Endothelial cell of umbilical vein (primary cell): ENCODE data around the gene TSPAN4. TPM values are rescaled to one million over a fixed set of nuclear protein-coding genes. Genes with fewer than 3 reads are reported as not detected.

ENCODE experiments used
- BruUV-seq: library from RNA; stranded (reverse); fragments of 400-500 nt; replicated peaks from 2 replicates; lab custom pipeline; 2021; lab: Mats Ljungman, UMichigan
- CTCF ChIA-PET: fragments of 300-600, 350-600 bp; sonication (Branson Sonifier 250); formaldehyde crosslinking; loops from one replicate; lab custom pipeline; 2021; ENCODE audit warnings: antibody characterized with exemption, inconsistent platforms; lab: Charles Lee
- POLR2A ChIA-PET: fragments of 300-600, 350-600 bp; sonication (Branson Sonifier 250); formaldehyde crosslinking; loops from one replicate; lab custom pipeline; 2021; ENCODE audit warnings: antibody characterized with exemption, inconsistent platforms; lab: Charles Lee
- DNase-seq: peaks from one replicate; pipeline ENCODE4 v3.0.0-alpha.2; 2011; ENCODE audit warnings: low read depth, low spot score
- FAIRE-seq: peaks from 2 replicates; lab custom pipeline; 2011; peaks lifted over from hg19 to GRCh38; lab: Jason Lieb, UNC
- H2AFZ ChIP-seq: 2 replicates; pipeline ENCODE4 v1.6.0; 2012; ENCODE audit warnings: low read depth, low read length, control low read depth, inconsistent platforms
- H3K27ac ChIP-seq: 2 replicates; pipeline ENCODE4 v1.5.1; 2011; ENCODE audit warnings: low read depth, mild to moderate bottlenecking, control low read depth, low read length, moderate library complexity; ENCODE audit not compliant: insufficient read depth
- H3K27me3 ChIP-seq, 2 experiments: 2 replicates each; pipeline versions ENCODE4 v1.6.0 to v1.6.1; 2011; ENCODE audit warnings: low read length in 2 of 2, mixed read lengths in 1 of 2; ENCODE audit not compliant: control insufficient read depth in 2 of 2, insufficient read depth in 2 of 2
- H3K36me3 ChIP-seq, 2 experiments: 2 replicates in 1 of 2; 3 replicates in 1 of 2; pipeline ENCODE4 v1.5.1; 2011; ENCODE audit warnings: low read length in 2 of 2, mild to moderate bottlenecking in 1 of 2, moderate library complexity in 1 of 2; ENCODE audit not compliant: control insufficient read depth in 2 of 2, insufficient read depth in 2 of 2; ENCODE audit errors: extremely low read depth in 1 of 2
- H3K4me1 ChIP-seq: 3 replicates; pipeline ENCODE4 v1.5.1; 2011; ENCODE audit warnings: mild to moderate bottlenecking, low read length; ENCODE audit not compliant: control insufficient read depth, insufficient read depth; ENCODE audit errors: extremely low read depth
- H3K4me2 ChIP-seq: 2 replicates; pipeline ENCODE4 v1.6.1; 2011; ENCODE audit warnings: low read length, control low read depth, mixed read lengths; ENCODE audit not compliant: insufficient read depth
- H3K4me3 ChIP-seq, 3 experiments: fragments of 200-600 bp in 1 of 3; sonication (generic), shearing (Covaris generic) in 1 of 3; replicated peaks in 1 of 3; 2 replicates each; pipeline ENCODE4 v1.5.1; 2011 to 2016; ENCODE audit warnings: control low read depth in 3 of 3, low read length in 3 of 3, mild to moderate bottlenecking in 2 of 3, inconsistent platforms in 1 of 3, low read depth in 1 of 3, moderate library complexity in 1 of 3; ENCODE audit not compliant: insufficient read depth in 1 of 3
- H3K79me2 ChIP-seq: 2 replicates; pipeline ENCODE4 v1.6.0; 2012; ENCODE audit warnings: low read length, inconsistent platforms; ENCODE audit not compliant: control insufficient read depth, insufficient read depth
- H3K9ac ChIP-seq: replicated peaks from 2 replicates; pipeline ENCODE3; 2011; ENCODE audit warnings: low read length, control low read depth; ENCODE audit not compliant: insufficient read depth; ENCODE audit errors: extremely low read depth
- H3K9me1 ChIP-seq: replicated peaks from 3 replicates; pipeline ENCODE4 v1.6.0; 2011; ENCODE audit warnings: mild to moderate bottlenecking, low read length; ENCODE audit not compliant: control insufficient read depth, insufficient read depth; ENCODE audit errors: extremely low read depth
- H3K9me3 ChIP-seq: replicated peaks from 2 replicates; pipeline ENCODE4 v1.5.1; 2012; ENCODE audit warnings: low read length, inconsistent platforms; ENCODE audit not compliant: control insufficient read depth, insufficient read depth
- H4K20me1 ChIP-seq: replicated peaks from 2 replicates; pipeline ENCODE3; 2011; ENCODE audit warnings: mild to moderate bottlenecking, low read length; ENCODE audit not compliant: control insufficient read depth, insufficient read depth; ENCODE audit errors: extremely low read depth
- CTCF ChIP-seq, 2 donors: IDR thresholded peaks; 1 replicate in 1 of 2; 2 replicates in 1 of 2; pipeline ENCODE4 v1.5.1; 2011; ENCODE audit warnings: low read length in 2 of 2, mild to moderate bottlenecking in 2 of 2, moderate library complexity in 2 of 2, control low read depth in 1 of 2, inconsistent platforms in 1 of 2, low read depth in 1 of 2; ENCODE audit not compliant: insufficient read depth in 1 of 2; ENCODE audit errors: extremely low read depth in 1 of 2
- EZH2 ChIP-seq: IDR thresholded peaks from 2 replicates; pipeline ENCODE4 v1.6.1; 2012; ENCODE audit warnings: borderline replicate concordance, low read depth, mild to moderate bottlenecking, moderate library complexity, low read length, inconsistent platforms; ENCODE audit not compliant: severe bottlenecking
- FOS ChIP-seq: IDR thresholded peaks from 2 replicates; pipeline ENCODE4 v1.6.1; 2011; ENCODE audit warnings: mild to moderate bottlenecking, low read length, moderate library complexity, borderline replicate concordance; ENCODE audit not compliant: insufficient read depth
- GATA2 ChIP-seq: IDR thresholded peaks from 2 replicates; pipeline ENCODE4 v1.7.0; 2011; ENCODE audit warnings: low read depth, mild to moderate bottlenecking, moderate library complexity, mixed read lengths, low read length; ENCODE audit not compliant: insufficient read length, insufficient read depth
- JUN ChIP-seq: IDR thresholded peaks from 2 replicates; pipeline ENCODE4 v1.6.1; 2011; ENCODE audit warnings: borderline replicate concordance, low read depth; ENCODE audit not compliant: insufficient read length, insufficient read depth
- MAX ChIP-seq: IDR thresholded peaks from 2 replicates; pipeline ENCODE4 v1.6.1; 2011; ENCODE audit not compliant: insufficient read depth, insufficient read length
- MYC ChIP-seq: IDR thresholded peaks from one replicate; pipeline ENCODE4 v1.6.1; 2011; ENCODE audit warnings: mild to moderate bottlenecking, low read depth, low read length
- POLR2A ChIP-seq: IDR thresholded peaks from 2 replicates; pipeline ENCODE4 v1.6.1; 2012; ENCODE audit warnings: low read depth, mild to moderate bottlenecking, control low read depth, low read length
- POLR2AphosphoS5 ChIP-seq: IDR thresholded peaks from 2 replicates; pipeline ENCODE4 v1.6.1; 2012; ENCODE audit warnings: low read depth, mild to moderate bottlenecking, control low read depth, low read length, moderate library complexity; ENCODE audit not compliant: insufficient read depth
- dilution Hi-C: fragments of 300-500 bp; cut with MboI; formaldehyde crosslinking; loops from one replicate; pipeline ENCODE4 v1.15.0; 2019; ENCODE audit warnings: low sequenced_read_pairs; ENCODE audit not compliant: extremely low pct_ligation_motif_present
- intact Hi-C: fragments of 100-400 bp; cut with micrococcal nuclease; formaldehyde crosslinking; loops from one replicate; pipeline ENCODE4 v1.10.0; 2022
- polyA plus RNA-seq, 4 experiments: library from polyadenylated mRNA; depleted of rRNA in 3 of 4; stranded (reverse) in 3 of 4; unstranded in 1 of 4; fragments of >200 nt; gene quantifications; 2 replicates each; pipeline versions ENCODE4 v1.2.1 to v1.2.3, GENCODE V29; 2011 to 2012; ENCODE audit warnings: missing spikeins in 1 of 4
- total RNA-seq: library from RNA; stranded (reverse); gene quantifications from 2 replicates; pipeline ENCODE4 v1.2.3, GENCODE V29; 2021

Gene TSPAN4
- total and polyA plus RNA-seq, 2 donors (not counting 3 experiments of a cell fraction or from before 2014, with no cell fraction given) = 114 to 199 TPM

- H3K79me2 ChIP-seq = no peaks in the 10 kb centered on the region
- dilution Hi-C loops (no loop called here), intact Hi-C loops (no loop called here)
- no peak overlapping the region for H3K4me3 ChIP-seq
- no peak overlapping the region for H3K9ac ChIP-seq
- no peak overlapping the region for H3K27ac ChIP-seq
- no peaks in the 10 kb centered on the region for H3K27me3 ChIP-seq
- CTCF ChIA-PET = interaction anchor here (1.4 kb wide), 1 partner anchor 28 kb away, joined by 4 read pairs; no protein-coding TSS in a partner anchor
- no peak overlapping the region for H2AFZ ChIP-seq
- H3K36me3 ChIP-seq = peaks cover 0 to 3% of the 10 kb centered on the region in 2 experiments
- H3K9me3 ChIP-seq = no peaks in the 10 kb centered on the region
- FAIRE-seq (no peak), DNase-seq (no peak)
- H3K4me2 ChIP-seq = no peak overlapping the region
- BruUV-seq = no TSS peak
- POLR2A ChIA-PET = no interaction called here
- no peaks in the 10 kb centered on the region for H3K9me1 ChIP-seq
- H3K4me1 ChIP-seq = no peaks in the 10 kb centered on the region
- H4K20me1 ChIP-seq = no peaks in the 10 kb centered on the region
- TF ChIP-seq POLR2A (no peak), CTCF (IDR thresholded peaks at IDR 0.05; ENCODE audit: extremely low read depth in 1 of 2, insufficient read depth in 1 of 2, low read depth in 1 of 2, low read length in 2 of 2) (no peak), MAX (no peak), GATA2 (no peak), EZH2 (no peak), POLR2AphosphoS5 (no peak), JUN (no peak), MYC (no peak), FOS (no peak)
Observed at GRCh38 chr11:875769-876301, 33.2 kb downstream of the TSPAN4 start.
